UCSD-AML1 (cell line): ENCODE results near the gene VPS29.
"Not testable (repeated sequence)": the region's sequence is repeated elsewhere in the genome, so short reads cannot be mapped to it uniquely, and the experiment has no call there.

ENCODE experiments used
- DNase-seq: peaks from one replicate; lab custom pipeline; 2025; ENCODE audit not compliant: unreplicated experiment; lab: John Stamatoyannopoulos, UW

The VPS29 gene

GRCh38 chr12:110528277-110528839 lies 26.4 kb upstream of the VPS29 start:
- DNase-seq = no peak

GRCh38 chr12:110520876-110521712 lies 19.2 kb upstream of the VPS29 start:
- not testable (repeated sequence) for DNase-seq

GRCh38 chr12:110518014-110518413 lies 16.1 kb upstream of the VPS29 start:
- DNase-seq = not testable (repeated sequence)

- DNase-seq = no peak
Measured at GRCh38 chr12:110516995-110517394, 15.1 kb upstream of the VPS29 start.

GRCh38 chr12:110514363-110514762 lies 12.5 kb upstream of the VPS29 start:
- no peak for DNase-seq

GRCh38 chr12:110513842-110514241 lies 11.9 kb upstream of the VPS29 start:
- DNase-seq = no peak

GRCh38 chr12:110508071-110508586 lies 6.2 kb upstream of the VPS29 start:
- no peak for DNase-seq

GRCh38 chr12:110505332-110505731 lies 3.4 kb upstream of the VPS29 start:
- DNase-seq = no peak

DNA sequence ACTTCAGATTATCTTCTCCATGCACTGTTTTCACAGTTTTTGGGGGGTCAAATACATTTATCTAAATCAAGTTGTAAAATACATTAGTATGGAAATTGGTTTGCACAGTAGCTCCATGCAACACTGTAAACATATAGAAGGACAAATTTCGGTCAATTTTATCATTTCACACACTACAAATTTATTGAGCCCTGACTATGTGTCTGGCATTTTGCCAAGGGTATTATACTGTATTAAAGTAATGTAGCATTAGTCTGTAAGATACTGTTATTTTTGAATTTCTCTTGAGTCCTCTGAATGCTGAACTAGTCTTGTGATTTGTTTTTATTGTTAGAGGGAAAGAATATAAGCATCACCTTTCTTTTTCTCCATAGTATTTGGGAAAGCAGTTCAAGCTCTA lies 1.5 kb upstream of the VPS29 start:
- no peak for DNase-seq

GRCh38 chr12:110501399-110501751 lies 536 bp downstream of the VPS29 start:
- DNase-seq = no peak

- no peak for DNase-seq
Measured at GRCh38 chr12:110498984-110499706, 2.8 kb downstream of the VPS29 start.

DNA sequence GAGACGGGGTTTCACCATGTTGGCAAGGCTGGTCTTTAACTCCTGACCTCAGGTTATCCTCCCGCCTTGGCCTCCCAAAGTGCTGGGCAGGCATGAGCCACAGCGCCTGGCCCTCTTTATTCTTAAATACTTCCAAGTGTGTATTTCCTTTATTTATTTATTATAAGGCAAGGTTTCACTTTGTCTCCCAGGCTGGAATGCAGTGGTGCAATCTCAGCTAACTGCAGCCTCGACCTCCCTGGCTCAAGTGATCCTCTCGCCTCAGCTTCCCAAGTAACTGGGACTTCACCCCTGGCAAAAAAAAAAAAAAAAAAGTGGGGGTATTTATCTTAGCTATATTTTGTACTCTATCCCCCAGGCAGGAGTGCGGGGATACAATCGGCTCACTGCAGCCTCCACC lies 26.5 kb downstream of the VPS29 start:
- no peak for DNase-seq

DNA sequence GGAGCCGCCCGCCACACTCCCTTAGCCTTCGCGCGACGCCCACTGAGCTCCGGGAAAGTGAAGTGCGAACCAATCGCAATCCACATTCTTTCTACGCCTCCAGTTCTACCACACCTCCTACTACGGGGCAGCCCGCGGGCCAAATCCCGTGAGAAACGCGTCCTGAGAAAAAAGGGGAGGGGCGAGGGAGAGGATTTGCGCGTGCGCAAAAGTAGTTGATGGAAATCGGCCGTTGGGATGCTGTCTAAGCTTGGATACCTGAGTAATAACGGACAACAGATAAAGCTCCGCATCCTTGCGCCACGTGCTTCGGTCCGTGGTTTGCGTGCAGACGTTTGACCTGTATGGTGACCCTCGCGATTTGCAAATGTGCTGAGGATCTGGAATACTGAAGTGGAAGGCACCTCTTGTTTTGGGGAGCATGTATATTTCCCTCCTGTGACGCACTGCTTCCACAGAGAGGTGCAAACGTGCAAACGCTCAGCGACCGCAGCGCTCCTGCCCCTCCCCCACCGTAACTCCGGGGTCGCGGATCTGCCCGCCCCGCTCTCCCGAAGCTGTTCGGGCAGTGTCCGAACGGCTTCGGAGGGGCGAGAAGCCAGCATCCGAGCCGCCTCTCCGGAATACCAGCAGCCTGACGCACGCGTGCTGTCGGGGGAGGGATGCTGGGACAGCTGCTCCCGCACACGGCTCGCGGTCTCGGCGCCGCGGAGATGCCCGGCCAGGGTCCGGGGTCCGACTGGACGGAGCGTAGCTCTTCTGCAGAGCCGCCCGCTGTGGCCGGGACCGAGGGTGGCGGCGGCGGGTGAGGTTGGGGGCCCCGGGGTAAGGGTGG lies 33.5 kb downstream of the VPS29 start, which contains the start of the genes FAM216A and GPN3:
FAM216A (plus strand) TSS at position 632 of the 835 bp plus-strand sequence; CDS start at position 663, 31 bp downstream.
GPN3 (minus strand) TSS at position 44 of the 835 bp plus-strand sequence. CDS start 54 bp downstream, outside the sequence.
- peak; percentile 96 for DNase-seq

DNA sequence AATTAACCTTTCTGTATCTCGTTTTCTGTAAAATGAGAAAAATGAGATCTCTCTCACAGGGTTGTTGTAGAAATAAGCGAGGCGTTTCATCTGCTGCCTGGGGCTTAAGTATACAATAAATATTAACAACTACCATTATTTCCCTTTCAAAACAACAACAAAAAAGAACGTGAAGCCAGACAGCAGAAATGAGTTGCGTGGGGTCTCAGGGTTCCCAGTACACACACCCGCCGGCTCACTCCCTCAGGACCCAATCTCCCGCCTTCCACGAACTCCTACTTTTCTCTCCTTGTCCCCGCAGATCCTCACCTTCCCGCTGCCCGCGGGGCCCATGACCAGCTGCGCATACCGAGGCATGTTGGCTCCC lies 34.1 kb downstream of the VPS29 start:
- no peak for DNase-seq

GRCh38 chr12:110466791-110467190 lies 35.1 kb downstream of the VPS29 start:
- no peak for DNase-seq

GRCh38 chr12:110465765-110466164 lies 36.1 kb downstream of the VPS29 start:
- not testable (repeated sequence) for DNase-seq

- no peak for DNase-seq
Measured at GRCh38 chr12:110465024-110465423, 36.9 kb downstream of the VPS29 start.

DNA sequence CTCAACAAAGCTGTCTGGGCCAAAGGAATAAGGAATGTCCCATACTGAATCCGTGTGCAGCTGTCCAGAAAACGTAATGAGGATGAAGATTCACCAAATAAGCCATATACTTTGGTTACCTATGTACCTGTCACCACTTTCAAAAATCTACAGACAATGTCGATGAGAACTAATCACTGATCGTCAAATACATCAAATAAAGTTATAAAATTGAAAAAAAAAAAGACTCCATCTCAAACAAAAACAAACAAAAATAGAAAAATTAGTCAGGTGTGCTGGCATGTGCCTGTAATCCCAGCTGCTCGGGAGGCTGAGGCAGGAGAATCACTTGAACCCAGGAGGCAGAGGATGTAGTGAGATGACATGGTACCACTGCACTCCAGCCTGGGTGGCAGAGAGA lies 40.7 kb downstream of the VPS29 start:
- DNase-seq = not testable (repeated sequence)

GRCh38 chr12:110458756-110459155 lies 43.2 kb downstream of the VPS29 start:
- no peak for DNase-seq

GRCh38 chr12:110453569-110454296 lies 48.2 kb downstream of the VPS29 start:
- no peak for DNase-seq
